GM21360 (cell line): Measurements from ENCODE around the gene APOL2.
"Not testable (repeated sequence)": the region's sequence is repeated elsewhere in the genome, so short reads cannot be mapped to it uniquely, and the experiment has no call there.

Source experiments
- ATAC-seq: cut with Tn5 transposase; IDR thresholded peaks from one replicate; pipeline ENCODE4 v1.9.1; 2021; ENCODE audit warnings: mild to moderate bottlenecking, moderate library complexity; ENCODE audit not compliant: unreplicated experiment

The APOL2 gene

GRCh38 chr22:36202906-36203305 lies 36.4 kb downstream of the APOL2 start:
- ATAC-seq = not testable (repeated sequence)

- ATAC-seq = no peak
Measured at GRCh38 chr22:36201630-36202319, 37.6 kb downstream of the APOL2 start, which contains the start of gene APOL4. APOL4 (minus strand) TSS chr22:36201809; CDS start chr22:36201734, 75 bp downstream.

- not testable (repeated sequence) for ATAC-seq
Measured at GRCh38 chr22:36201025-36201424, 38.3 kb downstream of the APOL2 start.

GRCh38 chr22:36199001-36199551 lies 40.3 kb downstream of the APOL2 start:
- ATAC-seq = no peak

GRCh38 chr22:36198536-36198935 lies 40.8 kb downstream of the APOL2 start:
- ATAC-seq = no peak

- ATAC-seq = no peak
Measured at GRCh38 chr22:36197514-36198146, 41.7 kb downstream of the APOL2 start.

- ATAC-seq = no peak
Measured at GRCh38 chr22:36197065-36197440, 42.3 kb downstream of the APOL2 start.

- no peak for ATAC-seq
Measured at GRCh38 chr22:36196254-36197064, 42.9 kb downstream of the APOL2 start.

- no peak for ATAC-seq
Measured at GRCh38 chr22:36194971-36195370, 44.4 kb downstream of the APOL2 start.

GRCh38 chr22:36194385-36194784 lies 44.9 kb downstream of the APOL2 start:
- ATAC-seq = no peak

- ATAC-seq = no peak
Measured at GRCh38 chr22:36193577-36193976, 45.8 kb downstream of the APOL2 start.

GRCh38 chr22:36193171-36193570 lies 46.2 kb downstream of the APOL2 start:
- no peak for ATAC-seq

- no peak for ATAC-seq
Measured at GRCh38 chr22:36192542-36192941, 46.8 kb downstream of the APOL2 start.

- no peak for ATAC-seq
Measured at GRCh38 chr22:36191106-36191836, 48.1 kb downstream of the APOL2 start.

- not testable (repeated sequence) for ATAC-seq
Measured at GRCh38 chr22:36187862-36188261, 51.5 kb downstream of the APOL2 start.

GRCh38 chr22:36185828-36186624 lies 53.3 kb downstream of the APOL2 start:
- no peak for ATAC-seq

- no peak for ATAC-seq
Measured at GRCh38 chr22:36184433-36185025, 54.8 kb downstream of the APOL2 start.

GRCh38 chr22:36183446-36183845 lies 55.9 kb downstream of the APOL2 start:
- ATAC-seq = no peak

- ATAC-seq = no peak
Measured at GRCh38 chr22:36182857-36183256, 56.5 kb downstream of the APOL2 start.

GRCh38 chr22:36182056-36182455 lies 57.3 kb downstream of the APOL2 start:
- no peak for ATAC-seq
